BLaER1 treated with 17β-estradiol and CSF1 and Interleukin-3, amounts not matched to agents 10 nM and 100 nM (cell line): ENCODE data around the gene NFE2L2.

ENCODE experiments used
- H3K27ac ChIP-seq, 11 experiments: shearing (Covaris generic); formaldehyde crosslinking; 2 replicates each; pipeline ENCODE4 v1.8.1; 2022
- H3K27me3 ChIP-seq, 11 experiments: shearing (Covaris generic); formaldehyde crosslinking; 2 replicates each; pipeline ENCODE4 v1.8.1; 2022
- H3K36me3 ChIP-seq, 11 experiments: shearing (Covaris generic); formaldehyde crosslinking; 2 replicates each; pipeline ENCODE4 v1.8.1; 2022
- H3K4me1 ChIP-seq, 10 experiments: shearing (Covaris generic); formaldehyde crosslinking; 2 replicates each; pipeline ENCODE4 v1.8.1; 2022
- H3K4me2 ChIP-seq, 11 experiments: shearing (Covaris generic); formaldehyde crosslinking; 2 replicates each; pipeline ENCODE4 v1.8.1; 2022
- H3K4me3 ChIP-seq, 10 experiments: shearing (Covaris generic); formaldehyde crosslinking; 2 replicates each; pipeline ENCODE4 v1.8.1; 2022
- H3K9ac ChIP-seq, 11 experiments: shearing (Covaris generic); formaldehyde crosslinking; 2 replicates each; pipeline ENCODE4 v1.8.1; 2022
- H3K9me3 ChIP-seq, 11 experiments: shearing (Covaris generic); formaldehyde crosslinking; replicated peaks in 1 of 11; 2 replicates each; pipeline ENCODE4 v1.8.1; 2022
- H4K20me1 ChIP-seq, 11 experiments: shearing (Covaris generic); formaldehyde crosslinking; 2 replicates each; pipeline ENCODE4 v1.8.1; 2022
- Cebpa-rat ChIP-seq, 11 experiments: shearing (Covaris generic); IDR thresholded peaks; 2 replicates each; pipeline ENCODE4 v1.8.1; 2022

Gene NFE2L2

DNA sequence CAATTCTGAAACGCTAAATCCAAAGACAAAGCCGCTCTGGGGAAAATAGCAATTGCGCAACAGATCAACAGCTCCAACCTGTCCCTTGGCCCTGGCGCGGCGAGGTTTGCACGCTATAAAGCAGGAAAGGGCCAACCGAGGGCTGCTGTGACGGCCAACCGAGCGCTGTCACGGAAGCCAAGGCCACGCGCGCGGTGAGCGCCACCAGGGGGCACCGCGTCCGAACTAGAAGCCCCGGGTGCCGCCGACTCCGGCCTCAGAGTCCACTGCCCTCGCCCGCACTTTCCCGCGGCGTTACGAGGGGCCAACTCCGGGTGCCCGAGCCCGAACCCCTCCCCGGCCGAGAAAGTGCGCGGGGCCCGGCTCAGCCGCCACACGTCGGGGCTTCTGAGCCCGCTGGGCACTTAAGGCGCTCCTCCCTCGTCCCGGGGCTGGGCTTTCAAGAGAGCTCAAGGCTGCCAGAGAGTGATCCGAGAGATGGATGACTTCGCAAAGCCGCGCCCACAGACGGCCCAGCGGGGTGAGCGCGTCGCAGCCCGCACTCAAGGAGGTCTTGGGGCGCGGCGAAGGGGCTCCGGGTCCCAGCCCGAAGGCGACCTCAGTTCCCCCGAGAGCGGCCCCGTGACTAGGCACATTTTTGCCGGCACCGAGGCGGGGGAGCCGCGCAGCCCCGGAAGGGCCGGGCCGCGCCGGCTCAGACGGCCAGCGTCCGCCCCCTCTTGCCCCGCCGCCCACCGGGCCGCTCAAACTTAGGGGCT is 897 bp downstream of the NFE2L2 start:
- Histone ChIP-seq H4K20me1 (peaks cover 37 to 48% (median 47%) of the 10 kb centered on the region in 11 experiments; a peak in 21 of 22 replicates), H3K9me3 (peaks cover 0 to 19% (median 15%) of the 10 kb centered on the region in 11 experiments; a peak in 18 of 22 replicates), H3K4me3 (peak overlapping the region; percentile 87 to 95 (median 92)), H3K36me3 (peaks cover 8 to 35% (median 29%) of the 10 kb centered on the region in 11 experiments), H3K4me2 (peak overlapping the region; percentile 80 to 98 (median 93); a peak in 20 of 22 replicates), H3K4me1 (peaks cover 30 to 63% (median 48%) of the 10 kb centered on the region in 10 experiments), H3K9ac (peak overlapping the region; percentile 98 to 100 (median 100)), H3K27ac (peak overlapping the region; percentile 99 to 100 (median 100)), H3K27me3 (no peaks in the 10 kb centered on the region)
- peak; percentile 94 to 100 (median 99) for TF ChIP-seq Cebpa-rat (IDR thresholded peaks at IDR 0.05)

DNA sequence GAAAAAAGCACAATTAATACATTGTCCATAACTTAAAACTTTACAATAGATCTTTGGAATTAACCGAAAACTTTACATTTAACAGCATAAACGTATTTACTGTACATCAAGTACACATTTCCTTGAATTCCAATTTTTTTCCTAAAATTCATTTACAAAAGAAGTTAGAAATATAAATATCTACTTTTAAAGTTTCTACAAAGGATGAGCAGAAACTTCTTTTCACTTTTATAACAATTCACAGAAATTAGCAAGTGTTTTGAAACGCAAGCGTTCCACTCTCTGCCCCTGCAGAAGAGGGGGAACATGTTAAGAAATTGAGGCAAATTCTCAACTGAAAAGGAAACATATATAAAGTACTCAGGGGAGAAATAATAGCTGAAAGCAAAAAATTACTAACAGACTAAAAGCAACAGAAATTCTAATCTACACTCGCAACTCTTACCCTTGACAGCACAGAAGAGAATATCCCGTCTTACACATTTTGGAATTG is 1.5 kb downstream of the NFE2L2 start:
- Histone ChIP-seq H3K9ac (peak overlapping the region; percentile 98 to 100 (median 100)), H3K9me3 (peaks cover 0 to 25% (median 21%) of the 10 kb centered on the region in 11 experiments; a peak in 19 of 22 replicates), H3K36me3 (peaks cover 14 to 41% (median 35%) of the 10 kb centered on the region in 11 experiments), H3K4me1 (peaks cover 30 to 60% (median 46%) of the 10 kb centered on the region in 10 experiments), H3K27ac (peak overlapping the region; percentile 99 to 100 (median 100)), H3K27me3 (no peaks in the 10 kb centered on the region), H3K4me3 (peak overlapping the region; percentile 87 to 95 (median 92)), H3K4me2 (peak overlapping the region; percentile 80 to 98 (median 93); a peak in 19 of 22 replicates), H4K20me1 (peaks cover 42 to 54% (median 53%) of the 10 kb centered on the region in 11 experiments; a peak in 21 of 22 replicates)
- TF ChIP-seq Cebpa-rat (IDR thresholded peaks at IDR 0.05), result no peak

DNA sequence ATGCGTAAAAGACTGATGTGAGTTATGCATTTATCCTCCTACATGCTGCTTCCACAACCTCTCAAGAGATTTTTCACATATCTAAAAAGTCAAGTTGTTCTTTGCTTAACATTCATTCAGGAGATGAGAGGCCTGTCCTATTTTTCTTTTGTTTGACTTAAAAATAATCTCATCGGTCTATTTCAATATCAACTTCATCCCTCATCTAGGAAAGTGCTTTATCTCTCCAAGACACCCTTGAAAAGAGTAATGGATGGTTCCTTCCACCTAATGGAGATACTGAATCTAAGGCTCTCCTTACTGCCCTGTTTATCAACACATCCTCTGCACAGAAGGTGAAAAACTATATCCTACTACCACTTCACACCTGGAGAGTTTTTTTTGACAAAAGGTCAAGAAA is 2.4 kb downstream of the NFE2L2 start:
- peaks cover 37 to 60% (median 43%) of the 10 kb centered on the region in 10 experiments for H3K4me1 ChIP-seq
- peak overlapping the region; percentile 87 to 95 (median 92) for H3K4me3 ChIP-seq
- H3K27ac ChIP-seq, result peak overlapping the region; percentile 99 to 100 (median 100)
- TF ChIP-seq Cebpa-rat (IDR thresholded peaks at IDR 0.05), result no peak
- H3K9me3 ChIP-seq, result peaks cover 0 to 31% (median 25%) of the 10 kb centered on the region in 11 experiments; a peak in 19 of 22 replicates
- peak overlapping the region; percentile 80 to 98 (median 93) for H3K4me2 ChIP-seq
- peak overlapping the region; percentile 98 to 100 (median 100) for H3K9ac ChIP-seq
- H3K36me3 ChIP-seq, result peaks cover 23 to 50% (median 44%) of the 10 kb centered on the region in 11 experiments
- H3K27me3 ChIP-seq, result no peaks in the 10 kb centered on the region
- H4K20me1 ChIP-seq, result peaks cover 51 to 63% (median 62%) of the 10 kb centered on the region in 11 experiments

DNA sequence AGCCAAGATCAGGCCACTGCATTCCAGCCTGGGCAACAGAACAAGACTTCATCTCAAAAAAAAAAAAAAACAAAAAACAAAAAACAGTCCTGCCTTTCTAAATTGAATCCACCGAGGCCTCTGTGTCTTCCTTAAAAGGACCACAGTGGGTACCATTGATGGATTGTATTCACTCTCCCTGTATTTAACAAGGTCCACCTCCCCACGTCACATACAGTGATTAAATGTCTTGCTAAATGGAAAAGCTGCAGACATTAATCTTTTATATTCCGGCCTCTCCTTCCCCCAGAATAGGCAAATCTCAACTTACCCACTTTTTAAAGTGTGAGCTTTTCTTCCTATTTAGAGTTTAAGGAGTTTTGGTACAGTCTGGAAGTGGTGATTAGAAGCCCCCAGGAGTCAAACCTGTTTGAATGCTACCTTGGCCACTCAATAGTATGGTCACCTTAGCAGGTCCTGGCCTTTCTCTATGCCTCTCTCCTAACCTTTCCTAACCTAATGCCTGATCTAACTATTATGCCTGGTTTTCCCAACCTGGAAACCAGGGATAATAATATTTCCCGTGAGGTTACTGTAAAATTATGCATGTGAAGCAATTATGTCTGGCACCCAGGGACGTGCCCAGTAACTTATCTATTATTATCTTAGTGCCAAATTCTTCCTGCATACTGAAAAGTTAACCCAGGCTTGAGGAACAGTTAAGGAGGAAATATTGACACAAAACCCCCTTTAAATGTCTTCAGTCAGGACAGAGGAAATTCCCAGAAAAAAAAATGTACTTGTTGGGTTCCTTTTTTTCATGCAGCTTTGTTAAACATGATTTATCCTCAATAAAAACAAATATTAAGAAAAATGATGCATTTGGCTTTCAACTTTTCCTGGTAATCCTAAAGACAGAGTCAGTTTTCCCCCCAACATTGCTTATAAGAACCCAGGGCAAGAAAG is 3.1 kb downstream of the NFE2L2 start:
- Histone ChIP-seq H3K4me1 (peaks cover 35 to 60% (median 40%) of the 10 kb centered on the region in 10 experiments), H3K9ac (peak overlapping the region; percentile 98 to 100 (median 100)), H3K27ac (peak overlapping the region; percentile 99 to 100 (median 100)), H3K27me3 (no peaks in the 10 kb centered on the region), H4K20me1 (peaks cover 58 to 70% (median 69%) of the 10 kb centered on the region in 11 experiments), H3K9me3 (peaks cover 0 to 31% (median 25%) of the 10 kb centered on the region in 11 experiments; a peak in 19 of 22 replicates), H3K36me3 (peaks cover 28 to 57% (median 51%) of the 10 kb centered on the region in 11 experiments), H3K4me3 (peak overlapping the region; percentile 87 to 95 (median 92)), H3K4me2 (peak overlapping the region; percentile 80 to 98 (median 93))
- TF ChIP-seq Cebpa-rat (IDR thresholded peaks at IDR 0.05), result no peak

- Histone ChIP-seq H3K9ac (peak overlapping the region in 6 of 11 experiments; percentile 98 to 100 (median 100); a peak in 8 of 22 replicates), H3K27ac (peak overlapping the region in 5 of 11 experiments; percentile 16 to 100 (median 99); a peak in 5 of 22 replicates), H3K36me3 (peaks cover 35 to 68% (median 59%) of the 10 kb centered on the region in 11 experiments), H4K20me1 (peaks cover 68 to 80% (median 79%) of the 10 kb centered on the region in 11 experiments), H3K4me1 (peaks cover 36 to 62% (median 42%) of the 10 kb centered on the region in 10 experiments), H3K27me3 (no peaks in the 10 kb centered on the region), H3K4me2 (peak overlapping the region; percentile 80 to 98 (median 93); a peak in 21 of 22 replicates), H3K4me3 (peak overlapping the region in 8 of 10 experiments; percentile 11 to 93 (median 92); a peak in 11 of 20 replicates), H3K9me3 (peaks cover 0 to 31% (median 25%) of the 10 kb centered on the region in 11 experiments; a peak in 19 of 22 replicates)
- TF ChIP-seq Cebpa-rat (IDR thresholded peaks at IDR 0.05), result no peak
Measured at GRCh38 chr2:177260379-177260778, 4.1 kb downstream of the NFE2L2 start.

DNA sequence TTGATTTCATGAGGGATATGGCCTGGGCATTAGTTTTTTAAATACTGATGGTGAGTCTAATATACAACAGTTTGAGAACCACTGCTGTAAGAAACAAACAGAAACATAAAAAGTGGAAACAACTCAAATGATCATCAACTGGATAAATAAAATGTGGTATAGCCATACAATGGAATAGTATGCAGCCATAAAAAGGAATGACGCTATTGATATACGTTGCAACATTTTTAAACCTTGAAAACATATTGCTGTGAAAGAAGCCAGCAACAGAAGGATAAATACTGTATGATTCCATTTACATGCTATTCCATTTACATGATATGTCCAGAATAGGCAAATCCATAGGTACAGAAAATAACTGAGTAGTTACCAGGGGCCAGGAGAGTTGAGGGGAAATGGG is 6.5 kb downstream of the NFE2L2 start:
- Histone ChIP-seq H3K9ac (peak overlapping the region in 1 of 11 experiments; percentile 54; a peak in 1 of 22 replicates), H3K4me3 (no peak overlapping the region), H3K27me3 (no peaks in the 10 kb centered on the region), H3K9me3 (peaks cover 0 to 31% (median 25%) of the 10 kb centered on the region in 11 experiments; a peak in 19 of 22 replicates), H3K4me1 (peaks cover 46 to 85% (median 64%) of the 10 kb centered on the region in 10 experiments), H4K20me1 (peaks cover 91 to 100% (median 100%) of the 10 kb centered on the region in 11 experiments), H3K36me3 (peaks cover 58 to 90% (median 80%) of the 10 kb centered on the region in 11 experiments), H3K27ac (no peak overlapping the region), H3K4me2 (peak overlapping the region in 6 of 11 experiments; percentile 1 to 98 (median 40); a peak in 6 of 22 replicates)
- no peak for TF ChIP-seq Cebpa-rat (IDR thresholded peaks at IDR 0.05)

DNA sequence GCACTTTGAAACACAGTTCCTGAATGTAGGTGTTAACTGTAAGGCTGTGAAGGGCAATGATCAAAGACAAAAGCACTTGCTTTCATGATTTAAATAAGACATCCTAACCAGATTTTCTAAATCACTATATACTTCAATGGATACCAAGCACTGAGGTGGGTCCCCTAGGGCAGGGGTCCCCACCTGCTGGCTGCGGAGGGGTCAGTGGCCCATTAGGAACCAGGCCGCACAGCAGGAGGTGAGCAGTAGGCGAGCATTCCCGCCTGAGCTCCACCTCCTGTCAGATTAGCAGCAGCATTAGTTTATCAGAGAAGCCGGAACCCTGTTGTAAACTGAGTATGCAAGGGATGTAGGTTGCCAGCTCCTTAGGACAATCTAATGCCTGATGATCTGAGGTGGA is 7.1 kb downstream of the NFE2L2 start:
- peaks cover 52 to 91% (median 70%) of the 10 kb centered on the region in 10 experiments for H3K4me1 ChIP-seq
- H3K4me3 ChIP-seq, result no peak overlapping the region
- H4K20me1 ChIP-seq, result peaks cover 97 to 100% (median 100%) of the 10 kb centered on the region in 11 experiments
- H3K27ac ChIP-seq, result peak overlapping the region in 1 of 11 experiments; percentile 24; a peak in 1 of 22 replicates
- H3K4me2 ChIP-seq, result peak overlapping the region in 8 of 11 experiments; percentile 1 to 98 (median 20); a peak in 10 of 22 replicates
- TF ChIP-seq Cebpa-rat (IDR thresholded peaks at IDR 0.05), result no peak
- H3K36me3 ChIP-seq, result peaks cover 63 to 96% (median 85%) of the 10 kb centered on the region in 11 experiments
- peak overlapping the region in 2 of 11 experiments; percentile 11 to 54; a peak in 2 of 22 replicates for H3K9ac ChIP-seq
- peaks cover 0 to 31% (median 25%) of the 10 kb centered on the region in 11 experiments; a peak in 19 of 22 replicates for H3K9me3 ChIP-seq
- H3K27me3 ChIP-seq, result no peaks in the 10 kb centered on the region
